K562 (cell line): ENCODE measurements around the gene WAS. TPM values are rescaled to one million over a fixed set of nuclear protein-coding genes. Genes with fewer than 3 reads are reported as not detected.
A peak's percentile ranks its signal among the peaks of the same experiment; 100 is the strongest.

Source experiments
- ATF3 ChIP-seq, 2 experiments: fragments of 450-650 bp in 1 of 2; sonication (generic) in 1 of 2; formaldehyde crosslinking in 1 of 2; IDR thresholded peaks in 1 of 2; conservative IDR thresholded peaks in 1 of 2; 2 replicates each; pipeline versions ENCODE4 v1.6.1 to v1.8.1; 2016 to 2023; ENCODE audit warnings: mild to moderate bottlenecking in 2 of 2, moderate library complexity in 2 of 2, inconsistent platforms in 1 of 2, missing genetic modification reagents in 1 of 2
- ATF7 ChIP-seq: fragments of 450-650 bp; IDR thresholded peaks from 2 replicates; pipeline ENCODE4 v1.7.1; 2014; ENCODE audit warnings: mild to moderate bottlenecking, moderate library complexity
- CEBPG ChIP-seq, 3 experiments: fragments of 200-800 bp in 1 of 3; sonication (Bioruptor generic) in 1 of 3; sonication (generic) in 1 of 3; formaldehyde crosslinking in 1 of 3; IDR thresholded peaks in 2 of 3; conservative IDR thresholded peaks in 1 of 3; 2 replicates each; pipeline versions ENCODE4 v1.6.1 to v1.8.0; 2016 to 2022; ENCODE audit warnings: missing compliant biosample characterization in 2 of 3, missing genetic modification characterization in 2 of 3, mild to moderate bottlenecking in 1 of 3, missing genetic modification reagents in 1 of 3
- ETS1 ChIP-seq: conservative IDR thresholded peaks from 2 replicates; pipeline ENCODE4 v1.6.1; 2011; ENCODE audit warnings: low read depth, mild to moderate bottlenecking, low read length; ENCODE audit not compliant: control insufficient read depth
- HLTF ChIP-seq: fragments of 450-650 bp; IDR thresholded peaks from 2 replicates; pipeline ENCODE4 v1.6.1; 2016
- JUND ChIP-seq, 2 experiments: IDR thresholded peaks; 2 replicates in 1 of 2; 3 replicates in 1 of 2; pipeline ENCODE4 v1.6.1; 2011; ENCODE audit warnings: borderline replicate concordance in 2 of 2, low read depth in 2 of 2, low read length in 2 of 2, improper control_type of control experiment in 1 of 2, missing biosample characterization in 1 of 2, missing genetic modification characterization in 1 of 2, missing genetic modification reagents in 1 of 2
- MGA ChIP-seq: fragments of 450-650 bp; IDR thresholded peaks from 2 replicates; pipeline ENCODE4 v1.6.1; 2016; ENCODE audit warnings: mild to moderate bottlenecking, moderate library complexity
- USF1 ChIP-seq: sonication (generic); formaldehyde crosslinking; IDR thresholded peaks from 2 replicates; pipeline ENCODE4 v1.9.0; 2022; ENCODE audit warnings: mild to moderate bottlenecking, missing genetic modification reagents
- ZBTB43 ChIP-seq: sonication (generic); formaldehyde crosslinking; IDR thresholded peaks from 2 replicates; pipeline ENCODE4 v1.8.0; 2023; ENCODE audit warnings: mild to moderate bottlenecking, missing genetic modification reagents
- ZNF431 ChIP-seq: sonication (generic); formaldehyde crosslinking; IDR thresholded peaks from 2 replicates; pipeline ENCODE4 v1.8.0; 2022; ENCODE audit warnings: mild to moderate bottlenecking, missing genetic modification reagents
- polyA plus RNA-seq, 8 experiments: library from polyadenylated mRNA; depleted of rRNA in 4 of 8; stranded (reverse) in 5 of 8; unstranded in 3 of 8; fragments of >200 nt; fragmentation: Nextera tagmentation in 2 of 8; fragmentation: Illumina TruSeq in 1 of 8; extraction: Ambion mirVana in 2 of 8; extraction: Trizol in 1 of 8; gene quantifications; 2 replicates each; pipeline versions ENCODE4 v1.2.1 to v1.2.3, GENCODE V29; 2011 to 2014; ENCODE audit warnings: inconsistent platforms in 1 of 8, missing spikeins in 1 of 8
- total RNA-seq, 7 experiments: library from RNA; depleted of rRNA in 6 of 7; stranded (reverse); fragments of >200 nt in 6 of 7; fragmentation: Illumina TruSeq in 2 of 7; extraction: Trizol in 2 of 7; gene quantifications; 2 replicates each; pipeline versions ENCODE4 v1.2.1 to v1.2.3, GENCODE V29; 2011 to 2021; ENCODE audit warnings: low replicate concordance in 1 of 7

WAS gene
- total and polyA plus RNA-seq, 9 of the 15 experiments (the other 6 are each of a cell fraction or from before 2014, with no cell fraction given) = 0.11 to 16.1 (median 3.8) TPM

- TF ChIP-seq MGA (peak; percentile 68), JUND (IDR thresholded peaks at IDR 0.05; ENCODE audit: borderline replicate concordance, low read depth, low read length) (0 out of 2 replicates have a peak, but pooled peaks have one; percentile 25), JUND (tag; IDR thresholded peaks at IDR 0.05; ENCODE audit: borderline replicate concordance, low read depth, low read length) (no peak), ETS1 (no peak), ZBTB43 (no peak), ZNF431 (CRISPR knock-in tag) (no peak), USF1 (CRISPR knock-in tag) (no peak), ATF3 (IDR thresholded peaks at IDR 0.05) (peak; percentile 88), ATF3 (CRISPR knock-in tag; conservative IDR thresholded peaks at IDR 0.05) (no peak), ATF7 (no peak), HLTF (no peak), CEBPG (CRISPR knock-in tag; IDR thresholded peaks at IDR 0.05) (peak; percentile 67; the same call in 1 of the 2 replicates), CEBPG (tag; conservative IDR thresholded peaks at IDR 0.05 in 1 of 2, IDR thresholded peaks at IDR 0.05 in 1 of 2) (peak; percentile 27 to 71; a peak in 2 of 4 replicates)
Observed at GRCh38 chrX:48636776-48637175, 46.8 kb upstream of the WAS start (continued).
